ENCODE data around the gene HES3.
A peak's percentile ranks its signal among the peaks of the same experiment; 100 is the strongest.

HES3 gene

DNA sequence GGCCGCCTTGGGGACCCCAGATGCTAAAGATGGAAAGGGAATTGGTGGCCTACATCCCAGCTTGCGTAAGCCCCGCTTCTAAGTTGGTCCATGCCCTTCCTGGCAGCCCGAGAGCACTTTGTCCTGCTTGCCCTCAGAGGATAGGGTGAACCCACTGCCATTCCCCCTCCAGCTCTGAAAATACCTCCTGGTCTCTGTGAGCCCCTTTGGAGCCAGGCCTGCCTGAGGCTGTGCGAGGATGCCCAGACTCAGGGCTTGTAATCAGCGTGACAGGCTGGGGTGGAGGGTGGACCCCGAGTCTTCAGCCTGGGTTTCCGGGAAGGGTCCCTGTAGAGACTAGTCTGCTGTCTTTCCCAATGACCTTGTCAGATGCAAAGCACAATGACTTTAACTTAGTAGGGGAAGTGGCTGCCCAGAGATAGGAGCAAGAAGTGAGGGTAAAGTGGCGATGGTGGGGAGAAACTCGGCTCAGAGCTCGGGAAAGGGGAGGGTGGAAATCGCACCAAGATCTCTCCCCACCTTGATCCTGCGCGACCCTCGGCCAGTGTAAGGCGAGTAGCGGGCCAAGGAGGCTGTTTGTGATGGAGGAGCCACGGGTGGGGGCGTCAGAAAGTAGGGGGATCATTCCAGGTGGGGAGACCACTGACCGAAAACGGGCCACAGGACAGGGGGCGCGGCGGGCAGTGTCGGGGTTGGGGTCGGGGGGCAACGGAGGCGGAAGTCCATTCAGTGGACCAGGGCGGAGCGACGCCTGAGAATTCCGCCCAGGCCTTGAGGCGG lies 2.7 kb upstream of the HES3 start:
- no peak overlapping the region for H3K14ac ChIP-seq (ENCODE audit: low read length in 2 of 2)
- peak overlapping the region in 1 of 2 experiments; percentile 14 for H3K4me3 ChIP-seq (ENCODE audit: insufficient read depth in 1 of 2, low read depth in 1 of 2, low read length in 2 of 2)
- no peaks in the 10 kb centered on the region for H3K9me3 ChIP-seq (ENCODE audit: control insufficient read depth, low read length)
- peaks cover 42 to 60% of the 10 kb centered on the region in 2 experiments for H3K27me3 ChIP-seq (ENCODE audit: control insufficient read depth in 1 of 2, insufficient read depth in 1 of 2, low read length in 2 of 2)
- H2BK120ac ChIP-seq (ENCODE audit: low read depth, low read length), result no peak overlapping the region
- H3K9ac ChIP-seq (ENCODE audit: low read length), result no peak overlapping the region
- no peak overlapping the region for H2AFZ ChIP-seq (ENCODE audit: low read depth, low read length)
- no peak overlapping the region for H3K18ac ChIP-seq (ENCODE audit: low read depth in 1 of 2, low read length in 2 of 2)
- no peak overlapping the region for H4K8ac ChIP-seq (ENCODE audit: low read length)
- H3K79me1 ChIP-seq (replicated peaks; ENCODE audit: low read length, poor library complexity, severe bottlenecking), result no peaks in the 10 kb centered on the region
- no peak overlapping the region for H4K91ac ChIP-seq (ENCODE audit: low read length)
- H2BK15ac ChIP-seq (ENCODE audit: low read depth, poor library complexity, severe bottlenecking), result no peak overlapping the region
- H2BK5ac ChIP-seq (ENCODE audit: low read depth, low read length, poor library complexity, severe bottlenecking), result no peak overlapping the region
- H2BK12ac ChIP-seq (ENCODE audit: low read length in 2 of 2), result no peak overlapping the region
- peaks cover 24% of the 10 kb centered on the region for H3K4me1 ChIP-seq (ENCODE audit: control insufficient read depth, insufficient read depth, low read depth, low read length)
- no peaks in the 10 kb centered on the region for H3K36me3 ChIP-seq (ENCODE audit: control insufficient read depth in 1 of 2, insufficient read depth in 2 of 2, low read depth in 1 of 2, low read length in 2 of 2)
- H3K27ac ChIP-seq (ENCODE audit: low read length, poor library complexity, severe bottlenecking), result no peak overlapping the region
- no peak overlapping the region for H3K4ac ChIP-seq (ENCODE audit: low read depth in 1 of 2, low read length in 2 of 2)
- no peak overlapping the region for H3K23ac ChIP-seq (ENCODE audit: low read length in 2 of 2)
- WGBS, result 32% methylated on average over 32 of the region's 33 CpGs
- DNase-seq, result no peak
- H2AK5ac ChIP-seq (ENCODE audit: low read length, severe bottlenecking), result no peak overlapping the region
- H3K4me2 ChIP-seq (ENCODE audit: low read length, poor library complexity, severe bottlenecking), result peak overlapping the region; percentile 56

DNA sequence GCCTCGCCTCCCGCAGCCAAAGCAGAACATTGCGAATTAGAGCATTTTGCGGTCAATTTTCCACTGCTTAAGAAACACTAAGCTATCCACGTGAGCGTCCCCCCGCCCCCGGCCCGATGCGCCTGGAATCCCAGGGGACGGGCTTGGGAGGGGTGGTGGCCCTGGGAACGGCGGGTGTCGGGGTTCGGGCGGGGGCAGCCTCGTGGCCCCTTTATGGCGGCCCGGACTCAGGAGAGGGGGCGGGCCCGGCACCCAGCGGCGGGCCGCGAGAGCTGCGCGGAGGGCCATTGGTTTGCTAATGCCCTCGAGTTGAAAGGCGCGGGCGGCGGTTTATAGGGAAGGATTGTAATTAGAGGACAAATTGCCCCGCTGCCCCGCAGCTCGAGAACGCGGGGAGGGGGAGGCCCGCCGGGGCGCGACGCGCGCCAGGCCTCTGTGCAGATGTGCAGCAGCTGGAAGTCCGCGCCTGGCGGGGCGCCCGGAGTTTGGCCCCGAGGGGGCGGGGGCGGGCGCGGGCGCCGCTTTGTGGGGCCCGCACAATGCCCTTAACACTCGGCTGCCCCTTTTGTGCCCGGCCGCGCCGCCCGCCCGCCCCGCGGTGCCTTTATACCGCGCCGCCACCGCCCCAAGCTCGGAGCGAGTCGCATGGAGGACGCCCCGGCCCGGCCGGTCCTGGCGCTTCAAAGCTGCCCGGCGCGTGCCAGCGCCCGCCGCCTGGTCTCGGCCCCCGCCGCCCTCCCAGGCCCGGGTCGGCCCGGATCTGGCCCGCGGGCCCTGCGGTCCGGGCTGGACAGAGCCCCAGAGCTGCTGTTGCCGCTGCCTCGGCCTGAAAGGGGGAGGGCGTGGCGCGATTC lies 1.9 kb upstream of the HES3 start:
- DNase-seq, result no peak
- Histone ChIP-seq H4K91ac (ENCODE audit: low read length) (no peak overlapping the region), H2BK15ac (ENCODE audit: low read depth, poor library complexity, severe bottlenecking) (no peak overlapping the region), H2AFZ (ENCODE audit: low read depth, low read length) (no peak overlapping the region), H3K9me3 (ENCODE audit: control insufficient read depth, low read length) (no peaks in the 10 kb centered on the region), H3K18ac (ENCODE audit: low read depth in 1 of 2, low read length in 2 of 2) (no peak overlapping the region), H3K4ac (ENCODE audit: low read depth in 1 of 2, low read length in 2 of 2) (no peak overlapping the region), H2BK12ac (ENCODE audit: low read length in 2 of 2) (no peak overlapping the region), H2BK5ac (ENCODE audit: low read depth, low read length, poor library complexity, severe bottlenecking) (no peak overlapping the region), H3K27me3 (ENCODE audit: control insufficient read depth in 1 of 2, insufficient read depth in 1 of 2, low read length in 2 of 2) (peaks cover 49 to 67% of the 10 kb centered on the region in 2 experiments), H2AK5ac (ENCODE audit: low read length, severe bottlenecking) (no peak overlapping the region), H3K9ac (ENCODE audit: low read length) (no peak overlapping the region), H3K4me2 (ENCODE audit: low read length, poor library complexity, severe bottlenecking) (peak overlapping the region; percentile 56), H3K4me1 (ENCODE audit: control insufficient read depth, insufficient read depth, low read depth, low read length) (peaks cover 28% of the 10 kb centered on the region), H3K14ac (ENCODE audit: low read length in 2 of 2) (no peak overlapping the region), H3K27ac (ENCODE audit: low read length, poor library complexity, severe bottlenecking) (no peak overlapping the region), H3K79me1 (replicated peaks; ENCODE audit: low read length, poor library complexity, severe bottlenecking) (no peaks in the 10 kb centered on the region), H2BK120ac (ENCODE audit: low read depth, low read length) (no peak overlapping the region), H4K8ac (ENCODE audit: low read length) (no peak overlapping the region), H3K36me3 (ENCODE audit: control insufficient read depth in 1 of 2, insufficient read depth in 2 of 2, low read depth in 1 of 2, low read length in 2 of 2) (no peaks in the 10 kb centered on the region), H3K4me3 (ENCODE audit: insufficient read depth in 1 of 2, low read depth in 1 of 2, low read length in 2 of 2) (peak overlapping the region in 1 of 2 experiments; percentile 14), H3K23ac (ENCODE audit: low read length in 2 of 2) (no peak overlapping the region)
- WGBS, result 1% methylated on average over 79 of the region's 99 CpGs

GRCh38 chr1:6243053-6243834 lies 735 bp upstream of the HES3 start:
- no peak overlapping the region for H3K18ac ChIP-seq (ENCODE audit: low read depth in 1 of 2, low read length in 2 of 2)
- no peak overlapping the region for H3K27ac ChIP-seq (ENCODE audit: low read length, poor library complexity, severe bottlenecking)
- no peak overlapping the region for H3K23ac ChIP-seq (ENCODE audit: low read length in 2 of 2)
- no peak overlapping the region for H3K4ac ChIP-seq (ENCODE audit: low read depth in 1 of 2, low read length in 2 of 2)
- 66% methylated on average over 20 of the region's 20 CpGs for WGBS
- no peak overlapping the region for H3K4me3 ChIP-seq (ENCODE audit: insufficient read depth in 1 of 2, low read depth in 1 of 2, low read length in 2 of 2)
- no peak overlapping the region for H4K8ac ChIP-seq (ENCODE audit: low read length)
- H2AFZ ChIP-seq (ENCODE audit: low read depth, low read length), result no peak overlapping the region
- H3K4me2 ChIP-seq (ENCODE audit: low read length, poor library complexity, severe bottlenecking), result no peak overlapping the region
- peaks cover 60 to 78% of the 10 kb centered on the region in 2 experiments for H3K27me3 ChIP-seq (ENCODE audit: control insufficient read depth in 1 of 2, insufficient read depth in 1 of 2, low read length in 2 of 2)
- no peak overlapping the region for H2BK120ac ChIP-seq (ENCODE audit: low read depth, low read length)
- H3K9me3 ChIP-seq (ENCODE audit: control insufficient read depth, low read length), result no peaks in the 10 kb centered on the region
- no peak overlapping the region for H2BK12ac ChIP-seq (ENCODE audit: low read length in 2 of 2)
- no peak overlapping the region for H3K9ac ChIP-seq (ENCODE audit: low read length)
- DNase-seq, result no peak
- H3K36me3 ChIP-seq (ENCODE audit: control insufficient read depth in 1 of 2, insufficient read depth in 2 of 2, low read depth in 1 of 2, low read length in 2 of 2), result no peaks in the 10 kb centered on the region
- H3K14ac ChIP-seq (ENCODE audit: low read length in 2 of 2), result no peak overlapping the region
- peaks cover 28% of the 10 kb centered on the region for H3K4me1 ChIP-seq (ENCODE audit: control insufficient read depth, insufficient read depth, low read depth, low read length)
- H2BK15ac ChIP-seq (ENCODE audit: low read depth, poor library complexity, severe bottlenecking), result no peak overlapping the region
- no peaks in the 10 kb centered on the region for H3K79me1 ChIP-seq (replicated peaks; ENCODE audit: low read length, poor library complexity, severe bottlenecking)
- H2BK5ac ChIP-seq (ENCODE audit: low read depth, low read length, poor library complexity, severe bottlenecking), result no peak overlapping the region
- H4K91ac ChIP-seq (ENCODE audit: low read length), result no peak overlapping the region
- H2AK5ac ChIP-seq (ENCODE audit: low read length, severe bottlenecking), result no peak overlapping the region
